Tibial nerve (tissue), 4 donors: ENCODE results near the gene ADAMTS9. TPM values are rescaled to one million over a fixed set of nuclear protein-coding genes. Genes with fewer than 3 reads are reported as not detected.

ENCODE experiments used
- DNase-seq, 2 donors: peaks; one replicate each; pipeline ENCODE4 v3.0.0-alpha.2; 2019; ENCODE audit warnings: low spot score in 2 of 2
- H3K27ac ChIP-seq, 4 donors: fragments of 200-600 bp; sonication (generic) in 3 of 4; one replicate each; pipeline ENCODE4 v1.5.1; 2017 to 2019; ENCODE audit warnings: mild to moderate bottlenecking in 1 of 4
- H3K27me3 ChIP-seq, 2 donors: fragments of 200-600 bp; sonication (generic) in 1 of 2; one replicate each; pipeline versions ENCODE4 v1.5.1 to v1.6.0; 2017 to 2019
- H3K36me3 ChIP-seq, 3 donors: fragments of 200-600 bp; sonication (generic); one replicate each; pipeline ENCODE4 v1.5.1; 2018 to 2019
- H3K4me1 ChIP-seq, 4 donors: fragments of 200-600 bp; sonication (generic) in 3 of 4; one replicate each; pipeline ENCODE4 v1.5.1; 2017 to 2019
- H3K4me3 ChIP-seq, 4 donors: fragments of 200-600 bp; sonication (generic) in 3 of 4; one replicate each; pipeline ENCODE4 v1.5.1; 2017 to 2019; ENCODE audit warnings: mild to moderate bottlenecking in 1 of 4, moderate library complexity in 1 of 4
- H3K9me3 ChIP-seq, 4 donors: fragments of 200-600 bp; sonication (generic) in 3 of 4; one replicate each; pipeline ENCODE4 v1.5.1; 2017 to 2019
- EP300 ChIP-seq, 2 donors: sonication (generic); formaldehyde crosslinking; IDR thresholded peaks; one replicate each; pipeline ENCODE4 v1.6.1; 2017; ENCODE audit warnings: antibody characterized with exemption in 2 of 2, mild to moderate bottlenecking in 1 of 2
- POLR2A ChIP-seq, 2 donors: fragments of 450-650 bp; IDR thresholded peaks; one replicate each; pipeline ENCODE4 v1.6.1; 2017; ENCODE audit warnings: antibody characterized with exemption in 2 of 2, mild to moderate bottlenecking in 2 of 2, moderate library complexity in 2 of 2
- WGBS, 2 donors: methylation state at CpG; one replicate each; pipeline ENCODE4 v1.1.5; 2018; 5-methylcytosine and 5-hydroxymethylcytosine counted together
- total RNA-seq, 4 donors: library from RNA; depleted of rRNA; stranded (reverse); fragments of >200 nt; gene quantifications; one replicate each; pipeline ENCODE4 v1.1.0, GENCODE V29; 2016
- TF ChIP-seq, protein P1 (sequence below), 5 experiments: fragments of 200-600 bp in 3 of 5; fragments of 450-650 bp in 2 of 5; sonication (generic) in 3 of 5; IDR thresholded peaks; one replicate each; pipeline ENCODE4 v1.5.1; 2016 to 2019; ENCODE audit warnings: antibody characterized with exemption in 5 of 5, mild to moderate bottlenecking in 3 of 5, moderate library complexity in 2 of 5

ADAMTS9 gene
- total RNA-seq, 4 donors from 2014 or later = 79.1 to 145 (median 95.0) TPM

DNA sequence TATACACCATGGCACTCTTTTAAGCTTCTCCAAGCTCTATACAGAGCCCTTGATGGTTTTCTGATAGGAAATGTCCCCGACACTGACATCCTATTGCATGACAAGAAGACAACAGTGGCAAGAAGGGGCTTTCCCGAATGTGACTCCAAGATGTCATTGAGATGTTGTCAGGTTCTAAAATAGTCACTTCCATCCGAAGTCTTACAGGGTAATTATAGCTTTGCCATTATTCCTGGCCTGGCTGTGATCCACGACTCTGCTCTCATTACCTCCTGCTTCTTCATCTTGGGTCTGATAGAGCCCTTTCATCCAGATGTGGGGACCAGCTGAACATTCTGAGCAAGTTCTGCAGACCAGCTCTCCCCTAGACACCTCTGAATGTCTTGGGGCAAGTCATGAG is 40.6 kb upstream of the ADAMTS9 start:
- WGBS, 2 donors = 42 to 60% methylated on average over 4 of the region's 4 CpGs
- Histone ChIP-seq H3K9me3 (no peaks in the 10 kb centered on the region), H3K4me3 (no peak overlapping the region), H3K4me1 (peaks cover 0 to 23% (median 0%) of the 10 kb centered on the region in 4 donors), H3K36me3 (no peaks in the 10 kb centered on the region), H3K27me3 (no peaks in the 10 kb centered on the region), H3K27ac (no peak overlapping the region)
- DNase-seq = no peak
- TF ChIP-seq POLR2A (IDR thresholded peaks at IDR 0.05) (no peak), EP300 (IDR thresholded peaks at IDR 0.05) (no peak)
- TF ChIP-seq, protein P1, sequence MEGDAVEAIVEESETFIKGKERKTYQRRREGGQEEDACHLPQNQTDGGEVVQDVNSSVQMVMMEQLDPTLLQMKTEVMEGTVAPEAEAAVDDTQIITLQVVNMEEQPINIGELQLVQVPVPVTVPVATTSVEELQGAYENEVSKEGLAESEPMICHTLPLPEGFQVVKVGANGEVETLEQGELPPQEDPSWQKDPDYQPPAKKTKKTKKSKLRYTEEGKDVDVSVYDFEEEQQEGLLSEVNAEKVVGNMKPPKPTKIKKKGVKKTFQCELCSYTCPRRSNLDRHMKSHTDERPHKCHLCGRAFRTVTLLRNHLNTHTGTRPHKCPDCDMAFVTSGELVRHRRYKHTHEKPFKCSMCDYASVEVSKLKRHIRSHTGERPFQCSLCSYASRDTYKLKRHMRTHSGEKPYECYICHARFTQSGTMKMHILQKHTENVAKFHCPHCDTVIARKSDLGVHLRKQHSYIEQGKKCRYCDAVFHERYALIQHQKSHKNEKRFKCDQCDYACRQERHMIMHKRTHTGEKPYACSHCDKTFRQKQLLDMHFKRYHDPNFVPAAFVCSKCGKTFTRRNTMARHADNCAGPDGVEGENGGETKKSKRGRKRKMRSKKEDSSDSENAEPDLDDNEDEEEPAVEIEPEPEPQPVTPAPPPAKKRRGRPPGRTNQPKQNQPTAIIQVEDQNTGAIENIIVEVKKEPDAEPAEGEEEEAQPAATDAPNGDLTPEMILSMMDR (IDR thresholded peaks at IDR 0.05) = no peak

DNA sequence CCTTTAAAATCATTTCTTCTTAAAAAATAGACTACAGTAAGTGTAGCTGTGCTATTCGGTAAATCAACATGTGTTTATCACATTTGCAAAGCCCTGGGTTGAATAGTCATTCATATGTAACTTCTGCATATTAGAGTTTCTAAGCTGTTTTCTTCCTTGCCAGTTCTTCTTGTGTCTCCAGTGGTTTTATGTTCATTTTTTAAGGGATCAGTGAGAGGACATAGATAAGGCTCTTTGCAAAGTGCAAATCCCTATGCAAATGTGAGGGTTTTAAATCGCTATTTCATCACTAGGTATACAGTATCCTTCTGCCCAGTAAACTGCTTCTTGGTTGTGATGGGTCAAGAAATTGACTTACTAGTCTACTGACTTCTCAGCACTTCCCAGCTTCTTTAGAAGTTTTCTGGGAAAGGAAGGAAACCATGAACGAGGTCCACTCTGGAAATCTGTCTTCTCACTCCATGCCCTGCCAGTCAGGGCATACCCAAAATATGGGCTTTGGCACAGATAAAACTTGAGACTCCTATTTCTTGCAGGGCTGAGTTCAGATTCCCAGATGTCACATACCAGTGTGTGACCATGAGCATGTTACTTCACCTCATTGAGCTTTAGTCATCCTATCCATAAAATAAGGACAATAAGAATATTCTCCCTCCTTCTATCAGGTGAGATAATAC is 38.8 kb upstream of the ADAMTS9 start:
- Histone ChIP-seq H3K4me3 (no peak overlapping the region), H3K27me3 (no peaks in the 10 kb centered on the region), H3K4me1 (peaks cover 0 to 23% (median 0%) of the 10 kb centered on the region in 4 donors), H3K9me3 (no peaks in the 10 kb centered on the region), H3K36me3 (no peaks in the 10 kb centered on the region), H3K27ac (no peak overlapping the region)
- TF ChIP-seq POLR2A (IDR thresholded peaks at IDR 0.05) (no peak), EP300 (IDR thresholded peaks at IDR 0.05) (no peak)
- TF ChIP-seq, protein P1 (IDR thresholded peaks at IDR 0.05) = no peak
- 81 to 84% methylated on average over 3 of the region's 3 CpGs for WGBS, 2 donors
- no peak for DNase-seq

DNA sequence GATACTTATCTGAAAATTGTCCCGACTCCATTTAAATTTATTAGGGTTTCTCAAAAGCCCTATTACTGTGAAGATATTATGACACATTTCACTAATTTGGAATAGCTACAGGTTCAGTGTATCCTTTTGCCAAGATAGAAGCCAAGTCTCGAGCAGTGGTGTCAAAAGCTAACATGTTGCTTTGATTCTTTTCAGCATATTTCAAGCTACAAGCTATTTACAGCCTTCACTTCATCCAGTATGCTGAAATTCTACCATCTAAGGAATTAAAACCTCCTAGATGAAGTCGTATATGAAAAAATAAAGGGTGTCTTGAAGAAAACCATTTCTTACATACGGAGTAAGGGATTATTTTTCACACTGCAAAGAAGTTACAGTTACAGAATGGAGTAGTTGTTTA is 31.2 kb upstream of the ADAMTS9 start:
- TF ChIP-seq, protein P1 (IDR thresholded peaks at IDR 0.05) = no peak
- no peak for TF ChIP-seq POLR2A (IDR thresholded peaks at IDR 0.05)
- no peak for TF ChIP-seq EP300 (IDR thresholded peaks at IDR 0.05)
- Histone ChIP-seq H3K27me3 (no peaks in the 10 kb centered on the region), H3K4me1 (peaks cover 0 to 39% (median 0%) of the 10 kb centered on the region in 4 donors), H3K36me3 (no peaks in the 10 kb centered on the region), H3K27ac (no peak overlapping the region), H3K9me3 (no peaks in the 10 kb centered on the region), H3K4me3 (no peak overlapping the region)
- DNase-seq = no peak
- WGBS, 2 donors = 62 to 69% methylated on average over 4 of the region's 4 CpGs

DNA sequence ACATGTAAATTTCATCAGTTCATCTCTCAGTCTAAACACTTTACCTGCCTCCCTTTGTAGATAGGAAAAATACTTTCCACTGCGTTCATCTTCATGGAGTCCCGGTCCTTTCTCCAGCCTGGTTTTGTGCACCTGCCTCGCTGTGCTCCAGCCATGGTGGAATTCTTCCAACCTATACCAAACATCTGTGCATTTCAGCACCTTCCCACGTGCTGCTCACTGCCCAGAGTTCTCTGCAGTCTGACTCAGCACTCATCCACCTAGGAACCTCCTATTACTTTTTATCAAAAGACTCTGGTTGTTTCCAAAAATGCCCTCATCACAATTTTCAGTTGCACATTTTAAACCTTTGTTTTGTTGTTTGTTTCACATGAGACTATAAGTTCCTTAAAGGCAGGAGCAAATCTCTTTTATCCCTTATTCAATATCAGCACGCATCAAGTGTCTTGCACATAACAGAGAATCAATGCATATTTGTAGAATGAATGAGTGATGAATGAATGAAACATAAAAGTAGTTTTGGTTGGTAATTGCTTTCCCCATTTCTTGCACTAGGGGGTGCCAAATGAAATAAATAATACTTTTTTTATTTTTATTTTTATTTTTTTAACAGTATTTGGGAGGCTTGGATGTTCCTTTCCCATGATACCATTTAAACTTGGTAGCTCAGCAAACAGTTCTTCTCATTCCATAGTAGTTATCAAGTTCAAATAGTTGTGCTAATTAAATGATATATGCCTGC is 30.2 kb upstream of the ADAMTS9 start:
- 84 to 91% methylated on average over 5 of the region's 5 CpGs for WGBS, 2 donors
- H3K9me3 ChIP-seq = no peaks in the 10 kb centered on the region
- no peaks in the 10 kb centered on the region for H3K36me3 ChIP-seq
- H3K27me3 ChIP-seq = no peaks in the 10 kb centered on the region
- peaks cover 0 to 39% (median 0%) of the 10 kb centered on the region in 4 donors for H3K4me1 ChIP-seq
- no peak overlapping the region for H3K27ac ChIP-seq
- TF ChIP-seq, protein P1 (IDR thresholded peaks at IDR 0.05) = peak in 2 of 5 experiments; percentile 14 to 15
- TF ChIP-seq EP300 (IDR thresholded peaks at IDR 0.05) = no peak
- DNase-seq = no peak
- no peak overlapping the region for H3K4me3 ChIP-seq

DNA sequence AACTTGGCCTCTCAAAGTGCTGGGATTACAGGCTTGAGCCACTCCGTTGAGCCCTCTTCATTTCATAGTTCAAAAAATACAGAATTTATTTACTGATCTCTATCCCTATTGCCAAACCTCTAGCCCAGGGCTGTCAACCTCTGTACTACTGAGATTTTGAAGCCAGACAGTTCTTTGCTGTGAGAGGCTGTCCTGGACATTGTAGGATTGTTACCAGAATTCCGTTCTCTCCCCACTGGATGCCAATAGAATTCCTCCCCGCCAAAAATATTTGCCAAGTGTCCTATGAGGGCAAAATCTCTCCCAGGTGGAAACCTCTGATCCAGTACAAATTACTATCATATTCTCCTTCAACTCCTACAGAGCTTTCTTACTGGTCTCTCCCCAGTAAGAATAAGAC is 29.6 kb upstream of the ADAMTS9 start:
- WGBS, 2 donors = 83 to 88% methylated on average over 3 of the region's 3 CpGs
- Histone ChIP-seq H3K36me3 (no peaks in the 10 kb centered on the region), H3K9me3 (no peaks in the 10 kb centered on the region), H3K27ac (no peak overlapping the region), H3K4me3 (no peak overlapping the region), H3K4me1 (peaks cover 0 to 41% (median 0%) of the 10 kb centered on the region in 4 donors), H3K27me3 (no peaks in the 10 kb centered on the region)
- DNase-seq = no peak
- TF ChIP-seq POLR2A (IDR thresholded peaks at IDR 0.05) (no peak), EP300 (IDR thresholded peaks at IDR 0.05) (no peak)
- TF ChIP-seq, protein P1 (IDR thresholded peaks at IDR 0.05) = no peak
